SK-N-SH (cell line): ENCODE measurements around the gene TLE1. TPM values are rescaled to one million over a fixed set of nuclear protein-coding genes. Genes with fewer than 3 reads are reported as not detected.

ENCODE experiments used
- CTCF ChIA-PET: fragments of 300-600, 350-600 bp; formaldehyde crosslinking; extraction: SDS; loops from one replicate; lab custom pipeline; 2021; lab: Yijun Ruan, JAX
- POLR2A ChIA-PET: fragments of 350-600 bp; sonication (Branson Sonifier 250); formaldehyde crosslinking; extraction: SDS; loops from one replicate; lab custom pipeline; 2020; ENCODE audit warnings: antibody characterized with exemption, inconsistent platforms; lab: Yijun Ruan, JAX
- DNase-seq: peaks from one replicate; pipeline ENCODE4 v3.0.0; 2012
- H2AFZ ChIP-seq: fragments of 200-600 bp; sonication (generic); 2 replicates; pipeline ENCODE4 v1.8.1; 2016; ENCODE audit warnings: antibody characterized with exemption, mild to moderate bottlenecking, low read depth
- H3F3A ChIP-seq: fragments of 200-600 bp; sonication (generic); replicated peaks from 2 replicates; pipeline ENCODE3; 2016; ENCODE audit warnings: antibody characterized with exemption, mild to moderate bottlenecking; ENCODE audit not compliant: insufficient read depth
- H3K27ac ChIP-seq, 2 experiments: fragments of 200-500 bp in 1 of 2; fragments of 200-600 bp in 1 of 2; sonication (Bioruptor generic) in 1 of 2; sonication (generic), shearing (Covaris generic) in 1 of 2; 2 replicates each; pipeline versions ENCODE4 v1.5.1 to v1.6.1; 2014 to 2016; ENCODE audit warnings: low read depth in 2 of 2, inconsistent platforms in 1 of 2, low read length in 1 of 2, mild to moderate bottlenecking in 1 of 2, mixed read lengths in 1 of 2
- H3K27me3 ChIP-seq: fragments of 200-600 bp; sonication (generic), shearing (Covaris generic); 2 replicates; pipeline ENCODE4 v1.6.1; 2016; ENCODE audit warnings: mixed run types; ENCODE audit not compliant: insufficient read depth
- H3K36me3 ChIP-seq, 2 experiments: fragments of 200-500 bp in 1 of 2; fragments of 200-600 bp in 1 of 2; sonication (Bioruptor generic) in 1 of 2; sonication (generic) in 1 of 2; replicated peaks in 1 of 2; 2 replicates each; pipeline versions ENCODE3 to v1.5.1; 2014 to 2016; ENCODE audit warnings: low read length in 1 of 2, mild to moderate bottlenecking in 1 of 2; ENCODE audit not compliant: insufficient read depth in 2 of 2, control insufficient read depth in 1 of 2
- H3K4me1 ChIP-seq, 2 experiments: fragments of 200-500 bp in 1 of 2; fragments of 200-600 bp in 1 of 2; sonication (Bioruptor generic) in 1 of 2; sonication (generic), shearing (Covaris generic) in 1 of 2; 2 replicates each; pipeline versions ENCODE4 v1.5.1 to v1.6.1; 2014 to 2016; ENCODE audit warnings: low read depth in 1 of 2, low read length in 1 of 2, mixed run types in 1 of 2; ENCODE audit not compliant: insufficient read depth in 2 of 2, control insufficient read depth in 1 of 2
- H3K4me2 ChIP-seq: fragments of 200-600 bp; sonication (generic), shearing (Covaris generic); 2 replicates; pipeline ENCODE4 v1.6.1; 2017; ENCODE audit warnings: mixed run types
- H3K4me3 ChIP-seq, 2 experiments: fragments of 200-500 bp in 1 of 2; fragments of 200-600 bp in 1 of 2; sonication (Bioruptor generic) in 1 of 2; sonication (generic), shearing (Covaris generic) in 1 of 2; 2 replicates each; pipeline versions ENCODE4 v1.5.1 to v1.8.1; 2014 to 2016; ENCODE audit warnings: low read depth in 2 of 2, inconsistent platforms in 1 of 2, low read length in 1 of 2, mild to moderate bottlenecking in 1 of 2, mixed read lengths in 1 of 2, moderate library complexity in 1 of 2
- H3K79me2 ChIP-seq: fragments of 200-600 bp; sonication (generic); 2 replicates; pipeline ENCODE4 v1.8.1; 2017; ENCODE audit warnings: mild to moderate bottlenecking; ENCODE audit not compliant: insufficient read depth
- H3K9ac ChIP-seq: fragments of 200-600 bp; sonication (generic); 2 replicates; pipeline ENCODE4 v1.6.1; 2017; ENCODE audit warnings: mixed run types
- H3K9me2 ChIP-seq: fragments of 200-600 bp; sonication (generic); 2 replicates; pipeline ENCODE4 v1.6.1; 2017; ENCODE audit warnings: mixed run types
- H3K9me3 ChIP-seq: fragments of 200-600 bp; sonication (generic); 2 replicates; pipeline ENCODE4 v1.6.1; 2017; ENCODE audit warnings: mixed run types, mild to moderate bottlenecking, moderate library complexity
- H4K20me1 ChIP-seq: fragments of 200-600 bp; sonication (generic); 2 replicates; pipeline ENCODE4 v1.6.1; 2017; ENCODE audit warnings: mild to moderate bottlenecking, mixed run types; ENCODE audit not compliant: insufficient read depth
- CHD2 ChIP-seq: fragments of 150-350 bp; IDR thresholded peaks from 2 replicates; pipeline ENCODE4 v1.6.1; 2018; ENCODE audit warnings: low read length; ENCODE audit not compliant: partially characterized antibody
- ELF1 ChIP-seq: IDR thresholded peaks from 2 replicates; pipeline ENCODE4 v1.4.0; 2012
- EZH2phosphoT487 ChIP-seq: fragments of 200-600 bp; sonication (generic); IDR thresholded peaks from 2 replicates; pipeline ENCODE4 v1.6.1; 2017; ENCODE audit warnings: low read depth, mixed run types, mild to moderate bottlenecking, antibody characterized with exemption, moderate library complexity, borderline replicate concordance
- FOSL2 ChIP-seq: IDR thresholded peaks from 2 replicates; pipeline ENCODE4 v1.4.0; 2012; ENCODE audit warnings: low read depth, mild to moderate bottlenecking, moderate library complexity, borderline replicate concordance
- FOXJ3 ChIP-seq: sonication (generic); formaldehyde crosslinking; IDR thresholded peaks from 2 replicates; pipeline ENCODE4 v1.5.1; 2020; ENCODE audit warnings: mild to moderate bottlenecking, missing genetic modification reagents
- FOXM1 ChIP-seq: IDR thresholded peaks from 2 replicates; pipeline ENCODE4 v1.4.0; 2012; ENCODE audit warnings: low read depth, mild to moderate bottlenecking
- GABPA ChIP-seq: IDR thresholded peaks from 2 replicates; pipeline ENCODE4 v1.4.0; 2012; ENCODE audit warnings: low read depth, mild to moderate bottlenecking
- IRF3 ChIP-seq: fragments of 150-350 bp; IDR thresholded peaks from 2 replicates; pipeline ENCODE4 v1.6.1; 2016; ENCODE audit warnings: mild to moderate bottlenecking, low read depth, low read length
- JUND ChIP-seq: IDR thresholded peaks from 2 replicates; pipeline ENCODE4 v1.4.0; 2012
- MXI1 ChIP-seq: IDR thresholded peaks from 2 replicates; pipeline ENCODE4 v1.6.1; 2012; ENCODE audit warnings: mild to moderate bottlenecking, low read depth, low read length, improper control_type of control experiment
- NFIC ChIP-seq: IDR thresholded peaks from 2 replicates; pipeline ENCODE4 v1.4.0; 2012; ENCODE audit warnings: borderline replicate concordance
- NRF1 ChIP-seq: IDR thresholded peaks from 2 replicates; pipeline ENCODE4 v1.6.1; 2012; ENCODE audit warnings: low read depth, mild to moderate bottlenecking, low read length
- PBX3 ChIP-seq: IDR thresholded peaks from 2 replicates; pipeline ENCODE4; 2012
- RAD21 ChIP-seq: IDR thresholded peaks from 2 replicates; pipeline ENCODE4 v1.6.1; 2012; ENCODE audit warnings: mild to moderate bottlenecking, low read length
- RCOR1 ChIP-seq: fragments of 150-350 bp; IDR thresholded peaks from 2 replicates; pipeline ENCODE4 v1.6.1; 2017; ENCODE audit warnings: antibody characterized with exemption, low read length
- REST ChIP-seq: IDR thresholded peaks from 2 replicates; pipeline ENCODE4 v1.6.1; 2012; ENCODE audit warnings: mild to moderate bottlenecking, low read depth, low read length, moderate library complexity
- RXRA ChIP-seq: IDR thresholded peaks from 2 replicates; pipeline ENCODE4 v1.4.0; 2012; ENCODE audit warnings: low read depth, mild to moderate bottlenecking, borderline replicate concordance
- SIN3A ChIP-seq: IDR thresholded peaks from 2 replicates; pipeline ENCODE4 v1.6.1; 2012; ENCODE audit warnings: low read depth, mild to moderate bottlenecking, low read length, moderate library complexity, borderline replicate concordance
- TAF1 ChIP-seq: IDR thresholded peaks from 2 replicates; pipeline ENCODE4 v1.6.1; 2012; ENCODE audit warnings: low read depth, mild to moderate bottlenecking, low read length, moderate library complexity, borderline replicate concordance
- TCF12 ChIP-seq: IDR thresholded peaks from 2 replicates; pipeline ENCODE4 v1.4.0; 2012
- TEAD4 ChIP-seq: IDR thresholded peaks from 2 replicates; pipeline ENCODE4 v1.4.0; 2012; ENCODE audit warnings: mild to moderate bottlenecking, borderline replicate concordance; ENCODE audit not compliant: insufficient read depth
- USF1 ChIP-seq: IDR thresholded peaks from 2 replicates; pipeline ENCODE4 v1.4.0; 2012; ENCODE audit warnings: low read depth, borderline replicate concordance
- WGBS: methylation state at CpG from one replicate; pipeline ENCODE4 v1.1.6; 2017; ENCODE audit warnings: low lambda C conversion rate; 5-methylcytosine and 5-hydroxymethylcytosine counted together
- polyA plus RNA-seq, 3 experiments: library from polyadenylated mRNA; depleted of rRNA; stranded (reverse); fragments of >200 nt; gene quantifications; 2 replicates each; pipeline ENCODE4 v1.2.3, GENCODE V29; 2012

Gene TLE1
- polyA plus RNA-seq, 1 of the 3 experiments (the other 2 are of a cell fraction) = 33.0 TPM

GRCh38 chr9:81669041-81669651, 20.2 kb downstream of the TLE1 start:
- Histone ChIP-seq H2AFZ (no peak overlapping the region), H3K9me3 (no peaks in the 10 kb centered on the region), H3K4me3 (no peak overlapping the region), H3F3A (no peaks in the 10 kb centered on the region), H3K9ac (no peak overlapping the region), H3K9me2 (no peaks in the 10 kb centered on the region), H3K4me1 (peaks cover 0 to 11% of the 10 kb centered on the region in 2 experiments; a peak in 2 of 4 replicates), H3K36me3 (peaks cover 0 to 6% of the 10 kb centered on the region in 2 experiments), H4K20me1 (no peaks in the 10 kb centered on the region), H3K79me2 (peaks cover 68% of the 10 kb centered on the region), H3K27ac (no peak overlapping the region), H3K4me2 (no peak overlapping the region), H3K27me3 (no peaks in the 10 kb centered on the region)
- DNase-seq = no peak
- ChIA-PET CTCF (interaction anchor here (1.3 kb wide), 1 partner anchor 9 kb away, joined by 5 read pairs; no protein-coding TSS in a partner anchor), POLR2A (no interaction called here)
- WGBS = 67% methylated on average over 5 of the region's 5 CpGs
- TF ChIP-seq JUND = no peak
- no peak for TF ChIP-seq USF1
- no peak for TF ChIP-seq RXRA
- TF ChIP-seq NRF1 = no peak
- no peak for TF ChIP-seq FOXJ3
- TF ChIP-seq SIN3A = no peak
- no peak for TF ChIP-seq ELF1
- TF ChIP-seq TEAD4 = no peak
- TF ChIP-seq FOSL2 = no peak
- no peak for TF ChIP-seq NFIC
- TF ChIP-seq CHD2 = no peak
- TF ChIP-seq GABPA = no peak
- no peak for TF ChIP-seq TAF1
- TF ChIP-seq TCF12 = no peak

GRCh38 chr9:81666123-81666522, 23.2 kb downstream of the TLE1 start:
- H3K27me3 ChIP-seq = no peaks in the 10 kb centered on the region
- peaks cover 0 to 11% of the 10 kb centered on the region in 2 experiments; a peak in 2 of 4 replicates for H3K4me1 ChIP-seq
- no peaks in the 10 kb centered on the region for H3F3A ChIP-seq
- DNase-seq = no peak
- no peak overlapping the region for H2AFZ ChIP-seq
- peaks cover 0 to 8% of the 10 kb centered on the region in 2 experiments for H3K36me3 ChIP-seq
- H3K9me3 ChIP-seq = no peaks in the 10 kb centered on the region
- H3K4me3 ChIP-seq = no peak overlapping the region
- no peak overlapping the region for H3K27ac ChIP-seq
- no peaks in the 10 kb centered on the region for H4K20me1 ChIP-seq
- peaks cover 66% of the 10 kb centered on the region for H3K79me2 ChIP-seq
- WGBS = 91% methylated on average over 4 of the region's 4 CpGs
- ChIA-PET POLR2A (no interaction called here), CTCF (interaction anchor here (0.9 to 1.4 kb wide), 3 partner anchors 12 to 785 kb away, joined by 3 read pairs; no protein-coding TSS in a partner anchor)
- no peak overlapping the region; the same call in 1 of the 2 replicates for H3K4me2 ChIP-seq
- no peak overlapping the region for H3K9ac ChIP-seq
- H3K9me2 ChIP-seq = no peaks in the 10 kb centered on the region
- no peak for TF ChIP-seq FOSL2
- TF ChIP-seq NRF1 = no peak
- TF ChIP-seq RCOR1 = no peak
- no peak for TF ChIP-seq PBX3
- no peak for TF ChIP-seq MXI1
- no peak for TF ChIP-seq IRF3
- no peak for TF ChIP-seq FOXM1
- TF ChIP-seq FOXJ3 = no peak
- TF ChIP-seq EZH2phosphoT487 = no peak
- TF ChIP-seq RAD21 = no peak
- TF ChIP-seq CHD2 = no peak
- no peak for TF ChIP-seq SIN3A
- TF ChIP-seq REST = no peak
